ENCODE data around the gene NFATC4.

NFATC4 gene

DNA sequence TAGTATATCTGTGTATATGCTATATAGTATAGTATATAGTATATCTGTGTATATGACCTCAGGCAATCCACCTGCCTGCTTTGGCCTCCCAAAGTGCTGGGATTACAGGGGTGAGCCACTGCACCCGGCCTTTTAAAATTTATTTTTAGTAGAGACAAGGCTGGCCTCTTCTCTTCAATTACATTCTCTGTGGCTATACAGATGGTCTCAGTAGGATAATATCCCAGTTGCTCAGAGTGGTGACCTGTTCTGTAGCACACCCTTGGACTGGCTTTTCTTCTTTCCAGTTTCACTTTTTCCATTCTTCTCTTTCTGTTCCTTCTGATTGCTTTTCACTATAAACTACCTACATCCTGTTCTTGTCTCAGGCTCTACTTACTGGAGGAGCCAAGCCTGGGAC, 3.1 kb upstream of the NFATC4 start:
- TF ChIP-seq, protein P1, sequence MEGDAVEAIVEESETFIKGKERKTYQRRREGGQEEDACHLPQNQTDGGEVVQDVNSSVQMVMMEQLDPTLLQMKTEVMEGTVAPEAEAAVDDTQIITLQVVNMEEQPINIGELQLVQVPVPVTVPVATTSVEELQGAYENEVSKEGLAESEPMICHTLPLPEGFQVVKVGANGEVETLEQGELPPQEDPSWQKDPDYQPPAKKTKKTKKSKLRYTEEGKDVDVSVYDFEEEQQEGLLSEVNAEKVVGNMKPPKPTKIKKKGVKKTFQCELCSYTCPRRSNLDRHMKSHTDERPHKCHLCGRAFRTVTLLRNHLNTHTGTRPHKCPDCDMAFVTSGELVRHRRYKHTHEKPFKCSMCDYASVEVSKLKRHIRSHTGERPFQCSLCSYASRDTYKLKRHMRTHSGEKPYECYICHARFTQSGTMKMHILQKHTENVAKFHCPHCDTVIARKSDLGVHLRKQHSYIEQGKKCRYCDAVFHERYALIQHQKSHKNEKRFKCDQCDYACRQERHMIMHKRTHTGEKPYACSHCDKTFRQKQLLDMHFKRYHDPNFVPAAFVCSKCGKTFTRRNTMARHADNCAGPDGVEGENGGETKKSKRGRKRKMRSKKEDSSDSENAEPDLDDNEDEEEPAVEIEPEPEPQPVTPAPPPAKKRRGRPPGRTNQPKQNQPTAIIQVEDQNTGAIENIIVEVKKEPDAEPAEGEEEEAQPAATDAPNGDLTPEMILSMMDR (IDR thresholded peaks at IDR 0.05) = no peak

DNA sequence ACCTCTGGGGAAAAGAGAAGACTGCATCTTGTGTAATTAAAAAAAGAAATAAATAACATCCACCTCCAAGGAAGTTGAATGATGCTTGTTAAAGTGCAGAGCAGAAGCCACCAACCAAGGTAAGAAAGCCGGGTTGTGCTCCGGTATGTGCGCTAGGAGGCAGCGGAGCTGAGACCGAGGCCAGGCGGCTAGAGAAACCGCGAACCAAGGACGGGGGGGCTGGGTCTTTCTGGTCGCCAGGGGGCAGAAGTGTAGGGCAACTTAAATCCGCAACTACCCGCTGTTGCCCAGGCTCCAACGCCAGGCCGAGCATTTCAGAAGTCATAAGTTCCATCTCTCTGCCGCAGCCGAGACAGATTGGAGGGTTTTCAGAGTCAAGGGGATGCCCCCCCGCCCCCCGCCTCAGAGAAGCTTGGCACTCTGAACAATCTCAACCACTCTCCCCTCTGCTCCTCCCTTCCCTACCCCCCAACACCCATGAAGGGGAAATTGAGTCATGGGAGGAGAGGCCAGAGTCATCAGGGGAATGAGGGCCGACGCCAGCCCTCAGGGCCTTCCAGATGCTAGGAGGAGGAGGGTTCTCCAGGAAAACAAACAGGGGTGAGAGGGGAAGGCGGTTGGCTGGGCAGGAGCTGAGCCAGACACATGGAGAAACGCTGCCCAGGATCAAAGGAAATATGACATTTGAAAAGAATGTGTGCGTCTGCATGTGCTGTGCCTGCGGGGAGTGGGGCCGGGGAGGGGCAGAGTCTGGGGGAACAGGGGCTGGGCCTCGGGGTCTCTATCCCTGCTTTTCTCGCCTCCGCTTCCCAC, 2.2 kb upstream of the NFATC4 start:
- TF ChIP-seq, protein P1 (IDR thresholded peaks at IDR 0.05) = no peak; the same call in 1 of the 2 replicates

DNA sequence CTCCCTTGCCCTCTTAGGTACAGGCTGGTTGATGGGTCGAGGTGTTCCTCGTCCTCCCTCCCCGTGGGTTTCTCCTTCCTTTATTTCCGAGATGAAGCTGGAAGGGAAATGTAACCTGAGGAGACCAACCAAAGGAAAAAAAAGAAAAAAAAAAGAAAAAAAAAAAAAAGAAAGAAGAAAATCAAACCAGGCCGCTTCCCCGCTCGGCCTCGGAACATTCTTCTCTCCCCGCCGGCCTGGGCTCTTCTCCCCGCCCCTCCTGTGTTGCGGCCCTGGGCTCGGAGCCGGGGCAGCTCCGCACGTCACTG, 1.6 kb upstream of the NFATC4 start:
- TF ChIP-seq, protein P1 (IDR thresholded peaks at IDR 0.05) = no peak

DNA sequence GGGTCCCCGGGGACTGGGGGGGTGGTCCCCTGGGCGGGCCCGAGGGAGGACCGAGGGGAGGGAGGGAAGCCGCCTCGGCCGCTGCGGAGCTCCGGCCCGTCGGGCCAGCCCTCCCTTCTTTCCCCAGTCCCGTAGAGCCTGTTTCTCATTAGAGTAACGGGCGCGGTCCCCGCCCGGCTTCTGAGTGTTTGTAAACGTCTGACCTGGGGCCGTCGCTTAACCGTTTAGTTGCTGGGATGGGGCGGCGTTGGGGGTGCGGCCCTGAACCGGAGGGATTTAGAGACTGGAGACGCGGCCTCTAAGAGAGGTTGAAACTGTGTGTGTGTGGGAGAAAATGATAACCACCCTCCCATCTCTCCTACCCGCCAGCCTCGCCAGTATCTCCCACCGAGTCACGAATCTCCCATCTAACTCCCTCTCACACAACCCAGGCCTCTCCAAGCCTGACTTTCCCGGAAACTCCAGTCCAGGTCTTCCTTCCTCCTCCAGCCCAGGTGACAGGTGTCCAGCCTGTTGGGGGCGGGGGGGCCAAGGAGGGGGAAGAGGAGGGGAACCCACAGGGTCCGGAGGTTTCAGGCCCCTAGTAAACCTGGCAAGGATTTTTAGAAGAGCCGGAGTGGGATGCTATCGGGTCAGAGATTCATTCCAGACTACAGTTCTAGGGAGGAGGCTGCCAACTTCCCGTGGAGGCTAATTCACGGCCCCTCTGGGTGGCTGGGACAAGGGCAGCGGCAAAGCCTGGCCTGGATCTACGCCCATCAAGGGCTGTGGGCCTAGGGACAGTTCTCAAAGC, 1.1 kb upstream of the NFATC4 start:
- TF ChIP-seq, protein P1 (IDR thresholded peaks at IDR 0.05) = no peak

DNA sequence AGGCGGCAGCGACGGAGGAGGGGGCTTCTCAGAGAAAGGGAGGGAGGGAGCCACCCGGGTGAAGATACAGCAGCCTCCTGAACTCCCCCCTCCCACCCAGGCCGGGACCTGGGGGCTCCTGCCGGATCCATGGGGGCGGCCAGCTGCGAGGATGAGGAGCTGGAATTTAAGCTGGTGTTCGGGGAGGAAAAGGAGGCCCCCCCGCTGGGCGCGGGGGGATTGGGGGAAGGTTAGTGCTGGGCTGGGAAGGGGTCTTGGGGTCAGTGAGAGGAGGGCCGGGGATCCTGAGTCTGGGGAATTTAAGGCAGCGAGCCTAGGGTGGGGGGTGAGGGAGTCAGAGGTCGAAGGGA, 203 bp downstream of the NFATC4 start:
- TF ChIP-seq, protein P1 (IDR thresholded peaks at IDR 0.05) = no peak

DNA sequence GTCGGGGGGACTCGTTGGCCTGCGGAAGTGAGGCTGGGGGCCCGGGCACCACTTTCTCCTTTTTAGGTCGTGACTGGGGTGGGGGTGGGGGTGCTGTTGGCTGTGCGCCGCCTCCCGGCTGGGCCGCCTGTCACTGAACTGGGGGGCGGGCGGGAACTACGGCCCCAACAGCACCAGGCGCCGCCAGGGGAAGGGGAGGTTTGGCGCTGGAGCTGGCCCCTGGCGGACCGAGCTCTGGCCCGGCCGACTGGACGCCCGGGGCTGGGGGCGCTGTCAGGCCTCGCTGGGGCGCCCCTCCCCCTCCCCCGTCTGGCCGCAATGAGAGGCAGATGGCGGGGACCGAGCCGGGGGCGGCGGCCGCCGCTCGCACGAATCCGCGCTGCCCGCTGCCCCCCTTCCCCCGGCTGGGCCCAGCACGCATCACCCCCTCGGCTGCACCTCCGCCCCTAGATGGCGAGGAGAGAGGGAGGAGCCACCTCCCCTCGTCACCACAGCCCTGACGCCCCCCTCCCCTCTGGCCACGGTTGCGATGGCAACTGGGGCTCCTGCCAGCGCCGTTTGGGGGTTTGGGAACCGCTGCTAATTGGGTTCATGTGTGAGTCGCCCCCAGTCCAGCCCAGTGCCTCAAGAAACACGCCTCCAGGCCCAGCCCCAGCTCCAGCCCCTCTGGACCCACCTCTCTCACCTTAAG, 723 bp downstream of the NFATC4 start:
- TF ChIP-seq, protein P1 (IDR thresholded peaks at IDR 0.05) = no peak

DNA sequence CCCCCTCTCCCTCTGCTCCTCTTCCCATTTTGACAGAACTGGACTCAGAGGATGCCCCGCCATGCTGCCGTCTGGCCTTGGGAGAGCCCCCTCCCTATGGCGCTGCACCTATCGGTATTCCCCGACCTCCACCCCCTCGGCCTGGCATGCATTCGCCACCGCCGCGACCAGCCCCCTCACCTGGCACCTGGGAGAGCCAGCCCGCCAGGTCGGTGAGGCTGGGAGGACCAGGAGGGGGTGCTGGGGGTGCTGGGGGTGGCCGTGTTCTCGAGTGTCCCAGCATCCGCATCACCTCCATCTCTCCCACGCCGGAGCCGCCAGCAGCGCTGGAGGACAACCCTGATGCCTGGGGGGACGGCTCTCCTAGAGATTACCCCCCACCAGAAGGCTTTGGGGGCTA, 1.5 kb downstream of the NFATC4 start:
- TF ChIP-seq, protein P1 (IDR thresholded peaks at IDR 0.05) = no peak
